Fibroblast of villous mesenchyme (primary cell): ENCODE results near the gene SLC27A4. TPM values are rescaled to one million over a fixed set of nuclear protein-coding genes. Genes with fewer than 3 reads are reported as not detected.

Source experiments
- DNase-seq: peaks from one replicate; pipeline ENCODE4 v3.0.0-alpha.2; 2010; ENCODE audit warnings: low read depth
- H3K4me3 ChIP-seq: 2 replicates; pipeline ENCODE4 v1.5.1; 2011; ENCODE audit warnings: low read depth, mild to moderate bottlenecking, low read length
- CTCF ChIP-seq: IDR thresholded peaks from 2 replicates; pipeline ENCODE4 v1.5.1; 2012; ENCODE audit warnings: low read depth, mild to moderate bottlenecking, low read length; ENCODE audit not compliant: insufficient read depth
- total RNA-seq: library from RNA; depleted of rRNA; stranded (reverse); fragments of >200 nt; gene quantifications from 2 replicates; pipeline ENCODE4 v1.2.3, GENCODE V29; 2012

SLC27A4 gene
- total RNA-seq, 1 donor: 22.9 TPM

DNA sequence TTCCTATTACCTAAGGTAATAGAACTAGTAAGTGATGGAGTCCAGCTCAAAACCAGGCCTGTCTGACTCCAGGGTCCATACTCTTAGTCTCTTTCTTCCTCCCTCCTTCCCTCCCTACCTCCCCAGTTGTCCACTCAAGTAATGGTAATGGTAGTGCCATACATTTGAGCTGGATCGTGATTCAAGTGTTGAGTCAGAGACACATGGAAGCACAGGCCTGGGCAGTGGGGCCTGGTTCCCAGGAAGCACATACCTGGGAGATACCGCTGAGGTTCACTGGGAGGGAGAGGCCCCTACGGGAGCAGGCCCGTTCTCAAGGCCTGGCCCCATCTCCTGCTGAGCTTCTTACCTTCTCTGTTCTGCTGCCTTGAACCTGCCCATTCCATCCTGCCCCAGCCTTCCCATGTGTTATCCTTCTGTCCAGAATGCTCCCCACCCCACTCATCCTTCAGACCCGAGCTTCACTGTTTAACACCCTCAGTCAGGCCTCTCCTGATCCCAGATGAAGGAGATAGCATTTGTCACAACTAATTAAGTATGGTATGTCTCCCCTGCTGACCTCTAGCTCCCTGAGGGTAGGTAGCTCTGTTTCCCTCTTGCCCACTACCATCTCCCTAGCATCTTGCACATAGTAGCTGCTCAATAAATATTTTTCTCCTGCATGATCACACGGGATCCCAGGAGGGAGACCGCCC, 44.6 kb downstream of the SLC27A4 start:
- no peak for TF ChIP-seq CTCF
- no peak overlapping the region for H3K4me3 ChIP-seq
- no peak for DNase-seq

DNA sequence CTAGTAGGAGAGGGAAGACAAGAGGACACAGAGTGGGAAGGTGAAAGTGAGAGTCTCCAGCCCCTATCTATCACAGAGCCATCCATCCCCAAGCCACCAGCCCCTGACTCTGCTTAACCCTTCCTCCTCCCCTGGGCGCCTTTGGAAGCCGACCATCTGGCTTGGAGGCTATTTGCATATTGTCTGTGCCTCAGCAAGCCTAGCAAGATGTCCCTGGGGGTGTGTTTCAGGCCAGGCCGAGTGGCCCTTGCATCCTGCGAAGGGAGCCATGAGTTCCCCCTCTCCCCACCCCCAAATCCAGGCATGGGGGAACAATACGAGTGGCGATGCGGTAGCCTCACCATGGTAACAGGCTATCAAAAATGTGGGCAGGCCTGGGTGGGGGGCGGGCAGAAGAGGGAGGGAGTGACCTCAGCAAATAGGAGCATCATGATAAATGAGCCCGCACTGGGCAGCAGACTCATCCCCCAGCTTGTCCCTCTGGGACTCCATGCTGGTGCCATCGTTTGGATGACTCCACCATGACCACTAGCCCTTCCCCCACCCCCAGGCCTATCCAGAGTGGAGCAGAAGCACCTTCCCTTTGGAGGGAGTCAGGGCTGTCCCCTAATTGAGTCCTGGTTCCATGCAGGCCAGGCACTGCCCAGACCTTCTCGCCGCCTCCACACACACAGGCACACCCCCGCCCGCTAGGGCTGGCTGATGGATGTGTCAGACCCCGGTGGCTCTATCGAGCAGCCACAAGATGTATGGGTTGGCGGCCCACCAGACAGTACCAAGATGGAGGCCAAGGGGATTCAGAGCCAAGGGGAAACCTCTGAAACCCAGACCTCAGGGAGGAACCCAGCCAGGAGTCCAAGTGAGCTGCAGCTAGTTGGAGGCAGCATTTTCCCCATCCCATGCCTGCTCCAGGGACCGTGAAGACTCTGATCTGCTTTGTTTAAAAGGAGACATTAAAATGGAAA, 45.5 kb downstream of the SLC27A4 start:
- DNase-seq: no peak
- TF ChIP-seq CTCF: no peak
- H3K4me3 ChIP-seq: no peak overlapping the region

DNA sequence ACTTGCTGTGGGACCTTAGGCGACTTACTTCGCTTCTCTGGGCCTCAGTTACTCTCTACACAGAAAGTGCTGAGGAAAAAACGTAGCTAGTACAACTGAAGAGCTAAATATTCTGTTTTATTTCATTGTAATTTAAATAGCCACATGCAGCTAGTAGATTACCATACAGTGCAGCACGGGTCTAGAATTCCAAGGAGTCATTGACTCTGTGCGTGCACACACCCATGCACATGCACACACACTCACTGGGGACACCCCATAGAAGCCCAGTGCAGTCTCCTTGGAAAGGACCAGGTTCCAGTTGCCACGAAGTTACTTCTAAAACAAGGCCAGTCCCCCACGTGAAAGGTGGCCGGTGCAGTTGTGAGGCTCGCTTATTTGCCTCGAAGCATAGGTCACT, 47.8 kb downstream of the SLC27A4 start:
- no peak for TF ChIP-seq CTCF
- H3K4me3 ChIP-seq: no peak overlapping the region
- no peak for DNase-seq

GRCh38 chr9:128389395-128390149, 49.2 kb downstream of the SLC27A4 start:
- TF ChIP-seq CTCF: no peak
- no peak for DNase-seq
- no peak overlapping the region for H3K4me3 ChIP-seq

GRCh38 chr9:128390150-128390812, 50.0 kb downstream of the SLC27A4 start:
- TF ChIP-seq CTCF: no peak
- H3K4me3 ChIP-seq: no peak overlapping the region
- no peak for DNase-seq
